PC-3 (cell line): ENCODE measurements around the gene CACNA1S. TPM values are rescaled to one million over a fixed set of nuclear protein-coding genes. Genes with fewer than 3 reads are reported as not detected.

Source experiments
- ATAC-seq: fragments of 200-7000 bp; cut with Tn5 transposase; 2 replicates; pipeline ENCODE4 v1.9.1; 2020; ENCODE audit warnings: mild to moderate bottlenecking, moderate library complexity
- BruUV-seq: library from RNA; stranded (reverse); fragments of 400-500 nt; replicated peaks from 2 replicates; lab custom pipeline; 2021; lab: Mats Ljungman, UMichigan
- CTCF ChIA-PET: fragments of 300-600 bp; sonication (Branson Sonifier 250); formaldehyde crosslinking; loops from one replicate; lab custom pipeline; 2022; ENCODE audit warnings: antibody characterized with exemption; lab: Charles Lee
- POLR2A ChIA-PET: fragments of 300-600 bp; sonication (Branson Sonifier 250); formaldehyde crosslinking; loops from one replicate; lab custom pipeline; 2022; ENCODE audit warnings: antibody characterized with exemption; ENCODE audit not compliant: unreplicated experiment; lab: Charles Lee
- DNase-seq: peaks from one replicate; pipeline ENCODE4 v3.0.0-alpha.2; 2015
- H2AFZ ChIP-seq: fragments of 300-600 bp; sonication (generic); 2 replicates; pipeline ENCODE4 v1.6.0; 2016; ENCODE audit warnings: antibody characterized with exemption, low read length
- H3F3A ChIP-seq: fragments of 300-600 bp; sonication (generic); one replicate; pipeline ENCODE4 v1.6.0; 2017; ENCODE audit warnings: antibody characterized with exemption, low read length, control low read depth, mild to moderate bottlenecking; ENCODE audit not compliant: unreplicated experiment
- H3K27ac ChIP-seq: fragments of 300-600 bp; sonication (generic); 2 replicates; pipeline ENCODE4 v1.5.1; 2016; ENCODE audit warnings: mild to moderate bottlenecking, low read length
- H3K27me3 ChIP-seq: fragments of 300-600 bp; sonication (generic); 2 replicates; pipeline ENCODE4 v1.6.1; 2016; ENCODE audit warnings: low read length, mixed read lengths
- H3K36me3 ChIP-seq: fragments of 300-600 bp; sonication (generic); 2 replicates; pipeline ENCODE4 v1.6.1; 2016; ENCODE audit warnings: low read depth, mixed run types, low read length, mixed read lengths
- H3K4me1 ChIP-seq: fragments of 300-600 bp; sonication (generic); 2 replicates; pipeline ENCODE4 v1.5.1; 2016; ENCODE audit warnings: low read length; ENCODE audit not compliant: insufficient read depth
- H3K4me2 ChIP-seq: fragments of 300-600 bp; sonication (generic); 2 replicates; pipeline ENCODE4 v1.6.0; 2016; ENCODE audit warnings: low read length
- H3K4me3 ChIP-seq: fragments of 300-600 bp; sonication (generic); 2 replicates; pipeline ENCODE4 v1.5.1; 2016; ENCODE audit warnings: mild to moderate bottlenecking, low read length, mixed read lengths
- H3K79me2 ChIP-seq: fragments of 300-600 bp; sonication (generic); 2 replicates; pipeline ENCODE4 v1.6.1; 2017; ENCODE audit warnings: low read length, mixed read lengths
- H3K9ac ChIP-seq: fragments of 300-600 bp; sonication (generic); 2 replicates; pipeline ENCODE4 v1.6.0; 2016; ENCODE audit warnings: mild to moderate bottlenecking, low read length
- H3K9me2 ChIP-seq: fragments of 300-600 bp; sonication (generic); replicated peaks from 2 replicates; pipeline ENCODE4 v1.6.1; 2016; ENCODE audit warnings: mixed run types, low read length, mixed read lengths
- H3K9me3 ChIP-seq: fragments of 300-600 bp; sonication (generic); 2 replicates; pipeline ENCODE4 v1.6.1; 2016; ENCODE audit warnings: low read length, mixed read lengths
- H4K20me1 ChIP-seq: fragments of 300-600 bp; sonication (generic); 2 replicates; pipeline ENCODE4 v1.6.1; 2016; ENCODE audit warnings: low read length, mixed read lengths
- EZH2 ChIP-seq: fragments of 300-600 bp; sonication (generic); IDR thresholded peaks from one replicate; pipeline ENCODE4 v1.6.1; 2017; ENCODE audit warnings: antibody characterized with exemption, mild to moderate bottlenecking, low read length; ENCODE audit not compliant: unreplicated experiment
- EZH2phosphoT487 ChIP-seq: fragments of 300-600 bp; sonication (generic); IDR thresholded peaks from 2 replicates; pipeline ENCODE4 v1.6.1; 2018; ENCODE audit warnings: mild to moderate bottlenecking, antibody characterized with exemption, low read length, borderline replicate concordance
- intact Hi-C: fragments of 100-400 bp; cut with micrococcal nuclease; formaldehyde crosslinking; loops from 2 replicates; pipeline ENCODE4 v1.9.0; 2023
- total RNA-seq: library from RNA; depleted of rRNA; stranded (reverse); fragments of >200 nt; gene quantifications from 2 replicates; pipeline ENCODE4 v1.2.3, GENCODE V29; 2014
- TF ChIP-seq, protein P1 (sequence below): fragments of 300-600 bp; sonication (generic); conservative IDR thresholded peaks from 2 replicates; pipeline ENCODE4 v1.5.1; 2017; ENCODE audit warnings: antibody characterized with exemption, low read depth, mild to moderate bottlenecking, low read length

The CACNA1S gene
- total RNA-seq, 1 experiment from 2014 or later: not detected

DNA sequence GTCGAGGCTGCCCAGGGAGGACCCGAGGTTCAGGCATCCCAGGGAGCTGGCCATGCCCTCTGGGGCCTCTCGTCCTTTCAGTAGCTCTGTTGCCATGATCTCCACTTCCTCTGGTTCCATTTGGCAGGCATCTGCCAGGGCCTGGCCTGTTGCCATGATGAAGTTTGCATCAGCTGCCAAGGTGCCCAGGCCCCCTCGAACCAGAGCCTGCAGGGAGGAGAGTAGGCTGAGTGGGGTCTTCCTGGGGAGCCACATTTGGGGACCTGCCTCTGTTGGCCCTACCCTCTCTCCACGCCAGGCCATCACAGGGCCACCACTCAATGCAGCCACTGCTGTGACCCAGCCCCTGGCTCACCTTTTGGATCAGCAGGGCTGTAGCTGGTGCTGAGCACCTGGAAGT lies 72.3 kb downstream of the CACNA1S start:
- DNase-seq: no peak
- no peaks in the 10 kb centered on the region for H3K9me2 ChIP-seq
- TF ChIP-seq EZH2: no peak
- TF ChIP-seq, protein P1, sequence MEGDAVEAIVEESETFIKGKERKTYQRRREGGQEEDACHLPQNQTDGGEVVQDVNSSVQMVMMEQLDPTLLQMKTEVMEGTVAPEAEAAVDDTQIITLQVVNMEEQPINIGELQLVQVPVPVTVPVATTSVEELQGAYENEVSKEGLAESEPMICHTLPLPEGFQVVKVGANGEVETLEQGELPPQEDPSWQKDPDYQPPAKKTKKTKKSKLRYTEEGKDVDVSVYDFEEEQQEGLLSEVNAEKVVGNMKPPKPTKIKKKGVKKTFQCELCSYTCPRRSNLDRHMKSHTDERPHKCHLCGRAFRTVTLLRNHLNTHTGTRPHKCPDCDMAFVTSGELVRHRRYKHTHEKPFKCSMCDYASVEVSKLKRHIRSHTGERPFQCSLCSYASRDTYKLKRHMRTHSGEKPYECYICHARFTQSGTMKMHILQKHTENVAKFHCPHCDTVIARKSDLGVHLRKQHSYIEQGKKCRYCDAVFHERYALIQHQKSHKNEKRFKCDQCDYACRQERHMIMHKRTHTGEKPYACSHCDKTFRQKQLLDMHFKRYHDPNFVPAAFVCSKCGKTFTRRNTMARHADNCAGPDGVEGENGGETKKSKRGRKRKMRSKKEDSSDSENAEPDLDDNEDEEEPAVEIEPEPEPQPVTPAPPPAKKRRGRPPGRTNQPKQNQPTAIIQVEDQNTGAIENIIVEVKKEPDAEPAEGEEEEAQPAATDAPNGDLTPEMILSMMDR: no peak
- no peak for TF ChIP-seq EZH2phosphoT487
- H3F3A ChIP-seq: no peaks in the 10 kb centered on the region
- ChIA-PET POLR2A (no interaction called here), CTCF (interaction anchor here (1.1 kb wide), 1 partner anchor 68 kb away, joined by 10 read pairs; no protein-coding TSS in a partner anchor)
- H3K9ac ChIP-seq: no peak overlapping the region
- BruUV-seq: no TSS peak
- no peak overlapping the region for H2AFZ ChIP-seq
- intact Hi-C loops: loop anchor here (5.0 to 10.0 kb wide), 2 partner anchors 175 to 418 kb away; partner anchors contain the start of gene KIF14
- H3K36me3 ChIP-seq: no peaks in the 10 kb centered on the region
- no peak overlapping the region for H3K4me3 ChIP-seq
- H3K4me2 ChIP-seq: no peak overlapping the region
- peaks cover 35% of the 10 kb centered on the region for H3K27me3 ChIP-seq
- H3K79me2 ChIP-seq: no peaks in the 10 kb centered on the region
- no peaks in the 10 kb centered on the region for H3K9me3 ChIP-seq
- no peaks in the 10 kb centered on the region for H3K4me1 ChIP-seq
- H4K20me1 ChIP-seq: no peaks in the 10 kb centered on the region
- H3K27ac ChIP-seq: no peak overlapping the region
- ATAC-seq: no peak

DNA sequence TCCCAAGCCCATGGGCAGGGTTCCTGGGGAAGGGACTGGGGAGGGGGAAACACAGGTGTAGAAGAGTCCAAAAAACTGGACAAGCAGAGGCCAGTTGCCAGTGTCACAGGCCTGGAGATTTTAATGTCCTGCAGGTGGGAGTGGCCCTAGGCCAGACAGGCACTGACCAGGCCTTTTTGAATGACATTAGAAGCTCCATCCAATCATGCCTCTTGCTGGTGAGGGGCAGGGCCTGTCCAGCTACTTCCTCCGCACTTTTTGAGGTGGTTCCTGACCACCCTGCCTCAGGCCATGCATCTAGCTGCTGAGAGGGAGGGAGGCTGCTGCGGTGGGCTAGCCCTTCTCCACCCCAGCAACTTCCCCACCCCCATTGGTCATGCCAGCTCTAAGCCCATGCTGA lies 72.8 kb downstream of the CACNA1S start:
- H3K4me2 ChIP-seq: no peak overlapping the region
- H3K36me3 ChIP-seq: no peaks in the 10 kb centered on the region
- H4K20me1 ChIP-seq: no peaks in the 10 kb centered on the region
- H3K9me3 ChIP-seq: no peaks in the 10 kb centered on the region
- H3F3A ChIP-seq: no peaks in the 10 kb centered on the region
- BruUV-seq: no TSS peak
- H3K9ac ChIP-seq: no peak overlapping the region
- H3K9me2 ChIP-seq: no peaks in the 10 kb centered on the region
- H3K4me3 ChIP-seq: no peak overlapping the region
- ATAC-seq (no peak), DNase-seq (no peak)
- peaks cover 38% of the 10 kb centered on the region for H3K27me3 ChIP-seq
- H3K79me2 ChIP-seq: no peaks in the 10 kb centered on the region
- no peak overlapping the region for H3K27ac ChIP-seq
- H2AFZ ChIP-seq: no peak overlapping the region
- ChIA-PET CTCF (interaction anchor here (1.1 kb wide), 1 partner anchor 67 kb away, joined by 10 read pairs; no protein-coding TSS in a partner anchor), POLR2A (no interaction called here)
- no peaks in the 10 kb centered on the region for H3K4me1 ChIP-seq
- TF ChIP-seq, protein P1: no peak
- TF ChIP-seq EZH2phosphoT487: no peak
- no peak for TF ChIP-seq EZH2
- intact Hi-C loops: no loop called here

DNA sequence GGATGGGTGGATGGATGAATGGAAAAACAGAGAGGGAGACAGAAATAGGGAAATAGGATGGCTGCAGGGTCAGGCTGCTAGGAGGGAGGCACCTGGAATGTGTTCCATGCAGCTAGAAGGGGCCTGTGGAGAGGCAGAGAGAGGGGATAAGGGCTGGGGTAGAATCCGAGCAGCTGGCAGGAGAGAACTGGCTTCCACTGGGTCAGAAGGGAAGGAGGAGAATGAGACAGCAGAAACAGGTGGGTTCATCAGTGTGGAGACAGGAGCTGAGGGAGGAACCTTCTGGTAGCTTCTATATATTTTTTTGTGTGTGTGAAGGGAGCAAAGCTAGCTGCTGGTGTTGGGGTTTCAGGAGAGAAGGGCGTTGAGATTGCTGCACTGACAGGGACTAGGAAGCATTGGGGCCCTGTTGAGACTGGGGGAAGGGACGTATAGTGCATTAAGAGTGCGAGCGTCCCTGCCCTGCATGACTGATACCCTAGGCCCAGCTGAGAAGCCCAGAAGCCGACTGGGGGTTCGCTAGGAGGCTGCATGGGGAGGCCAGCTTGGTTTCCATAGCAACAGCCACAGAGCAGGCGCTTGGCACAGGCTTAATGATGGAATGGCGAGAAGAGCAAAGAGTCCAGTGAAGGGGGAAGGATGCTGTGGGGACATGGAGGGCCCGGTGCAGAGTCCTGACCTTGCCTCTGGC lies 73.9 kb downstream of the CACNA1S start:
- ATAC-seq: no peak
- Histone ChIP-seq H3K36me3 (no peaks in the 10 kb centered on the region), H3K9me2 (no peaks in the 10 kb centered on the region), H3K27me3 (peaks cover 48% of the 10 kb centered on the region), H3K9ac (no peak overlapping the region), H3K79me2 (no peaks in the 10 kb centered on the region), H2AFZ (no peak overlapping the region), H3K4me3 (no peak overlapping the region), H3K9me3 (no peaks in the 10 kb centered on the region), H3F3A (no peaks in the 10 kb centered on the region), H3K4me2 (no peak overlapping the region), H3K27ac (no peak overlapping the region), H3K4me1 (no peaks in the 10 kb centered on the region), H4K20me1 (no peaks in the 10 kb centered on the region)
- POLR2A ChIA-PET: no interaction called here
- BruUV-seq: no TSS peak
- intact Hi-C loops: no loop called here
- CTCF ChIA-PET: interaction anchor here (1.0 kb wide), 1 partner anchor 67 kb away, joined by 3 read pairs; no protein-coding TSS in a partner anchor
- DNase-seq: no peak
- TF ChIP-seq, protein P1: no peak
- TF ChIP-seq EZH2phosphoT487 (no peak), EZH2 (no peak)
